Measurements from ENCODE around the gene HACL1.

HACL1 gene

GRCh38 chr3:15595955-15596354 lies 5.4 kb downstream of the HACL1 start:
- TF ChIP-seq CTCF (conservative IDR thresholded peaks at IDR 0.05; ENCODE audit: control insufficient read depth, insufficient read depth, low read depth, low read length) = no peak
- no peak for DNase-seq (ENCODE audit: low read depth)

GRCh38 chr3:15592968-15593367 lies 8.4 kb downstream of the HACL1 start:
- no peak overlapping the region for H3K4me3 ChIP-seq (ENCODE audit: control insufficient read depth, low read depth, low read length)

More at GRCh38 chr3:15595955-15596354, 5.4 kb downstream of the HACL1 start:
- H3K4me3 ChIP-seq (ENCODE audit: control insufficient read depth, low read depth, low read length) = no peak overlapping the region

GRCh38 chr3:15591928-15592327 lies 9.4 kb downstream of the HACL1 start:
- TF ChIP-seq CTCF (conservative IDR thresholded peaks at IDR 0.05; ENCODE audit: control insufficient read depth, insufficient read depth, low read depth, low read length) = no peak
- H3K4me3 ChIP-seq (ENCODE audit: control insufficient read depth, low read depth, low read length) = no peak overlapping the region
- DNase-seq (ENCODE audit: low read depth) = no peak

More at GRCh38 chr3:15592968-15593367, 8.4 kb downstream of the HACL1 start:
- TF ChIP-seq CTCF (conservative IDR thresholded peaks at IDR 0.05; ENCODE audit: control insufficient read depth, insufficient read depth, low read depth, low read length) = no peak
- DNase-seq (ENCODE audit: low read depth) = no peak

GRCh38 chr3:15591242-15591641 lies 10.1 kb downstream of the HACL1 start:
- no peak overlapping the region for H3K4me3 ChIP-seq (ENCODE audit: control insufficient read depth, low read depth, low read length)
- TF ChIP-seq CTCF (conservative IDR thresholded peaks at IDR 0.05; ENCODE audit: control insufficient read depth, insufficient read depth, low read depth, low read length) = no peak

GRCh38 chr3:15585111-15585845 lies 16.1 kb downstream of the HACL1 start:
- no peak for TF ChIP-seq CTCF (conservative IDR thresholded peaks at IDR 0.05; ENCODE audit: control insufficient read depth, insufficient read depth, low read depth, low read length)
- peak; percentile 54 for DNase-seq (ENCODE audit: low read depth)
- no peak overlapping the region for H3K4me3 ChIP-seq (ENCODE audit: control insufficient read depth, low read depth, low read length)

More at GRCh38 chr3:15591242-15591641, 10.1 kb downstream of the HACL1 start:
- DNase-seq (ENCODE audit: low read depth) = no peak

GRCh38 chr3:15581471-15582394 lies 19.6 kb downstream of the HACL1 start:
- TF ChIP-seq CTCF (conservative IDR thresholded peaks at IDR 0.05; ENCODE audit: control insufficient read depth, insufficient read depth, low read depth, low read length) = no peak
- H3K4me3 ChIP-seq (ENCODE audit: control insufficient read depth, low read depth, low read length) = no peak overlapping the region
- no peak for DNase-seq (ENCODE audit: low read depth)

All from fibroblast of mammary gland (primary cell).